ENCODE measurements around the gene WNT7B.

Gene WNT7B

DNA sequence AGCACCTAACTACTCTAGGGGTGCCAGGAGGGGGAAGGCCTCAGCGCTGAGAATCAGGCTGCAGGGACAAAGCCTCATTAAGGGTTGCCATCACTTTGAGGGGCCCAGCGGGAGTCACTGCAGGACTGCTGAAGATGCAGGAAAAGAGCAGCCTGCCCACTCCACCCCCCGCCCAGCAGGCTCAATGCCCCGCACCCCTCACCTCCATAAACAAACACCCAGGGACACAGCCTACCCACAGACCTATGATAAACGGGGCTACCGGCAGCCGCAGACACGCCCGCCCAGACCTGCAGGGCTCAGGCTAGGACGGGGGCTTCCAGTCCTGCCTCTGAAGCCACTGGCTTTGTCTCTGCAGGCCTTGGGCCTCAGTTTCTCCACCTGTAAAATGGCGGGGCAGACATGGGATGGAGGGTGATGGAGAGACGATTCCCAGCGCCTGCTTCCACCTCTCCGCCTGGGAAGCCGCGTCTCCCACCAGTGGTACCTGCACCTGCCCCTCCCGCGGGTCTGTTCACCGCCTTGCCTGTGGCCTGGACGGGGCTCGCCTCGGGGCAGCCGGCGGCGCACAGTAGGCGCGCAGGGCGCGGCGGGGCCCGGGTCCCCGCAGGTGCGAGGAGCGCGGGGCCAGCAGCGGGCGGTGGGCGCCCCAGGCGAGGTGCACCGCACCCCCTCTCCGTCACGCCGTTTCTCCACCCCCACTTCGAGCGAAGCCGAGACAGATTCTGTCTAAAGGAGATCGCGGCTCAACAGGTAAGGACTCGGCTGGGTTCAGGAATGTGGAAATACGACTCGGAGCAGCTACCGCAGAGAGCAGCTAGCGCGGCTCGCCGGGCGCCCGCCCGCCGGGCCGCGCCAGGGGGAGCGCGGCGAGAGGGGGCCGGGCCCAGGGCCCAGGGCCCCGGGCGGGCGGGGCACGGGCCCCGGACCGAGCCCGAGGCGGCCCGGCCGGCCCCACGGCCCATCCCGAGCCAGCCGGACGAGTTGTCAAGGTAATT is 1.5 kb downstream of the WNT7B start:
- in situ Hi-C loops (cut with MboI; ENCODE audit: low sequenced_read_pairs) = no loop called here

DNA sequence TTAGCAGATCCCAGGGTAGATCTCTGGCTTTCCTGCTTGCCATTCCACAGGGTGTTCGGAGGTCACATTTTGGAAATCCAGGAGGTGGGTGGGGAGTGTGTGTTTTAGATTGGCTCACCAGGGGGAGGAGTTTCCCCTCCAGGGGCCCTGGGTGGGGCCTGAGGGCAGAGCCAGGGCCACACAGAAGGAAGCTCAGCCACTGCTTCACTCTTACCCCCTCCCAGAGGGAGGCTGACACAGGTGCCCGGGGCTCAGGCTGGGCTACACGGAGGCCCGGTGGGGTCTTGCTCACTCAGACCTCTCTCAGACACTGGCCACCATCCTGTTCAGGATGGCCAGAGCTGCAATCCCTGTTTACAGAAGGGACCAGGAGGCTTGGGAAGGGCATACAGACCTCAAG is 2.5 kb downstream of the WNT7B start:
- in situ Hi-C loops (cut with MboI; ENCODE audit: low sequenced_read_pairs) = no loop called here

DNA sequence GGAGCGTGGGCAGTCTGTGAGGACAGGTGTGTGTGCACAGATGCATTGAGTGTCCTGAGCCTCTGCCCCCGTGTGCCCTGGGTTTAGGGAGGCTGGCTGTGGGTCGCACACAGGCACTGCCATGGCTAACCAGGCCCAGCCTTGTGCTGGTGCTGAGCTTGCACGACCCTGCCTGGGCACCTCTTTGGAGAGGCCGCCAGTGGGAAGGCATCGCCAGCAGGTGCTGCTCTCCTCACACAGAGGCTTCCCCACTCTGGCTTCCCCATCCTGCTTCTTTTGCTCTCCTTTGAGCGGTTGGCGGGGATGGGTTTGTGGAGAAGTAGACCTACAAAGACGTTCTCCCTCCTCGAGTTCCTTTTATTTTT is 4.1 kb downstream of the WNT7B start:
- in situ Hi-C loops (cut with MboI; ENCODE audit: low sequenced_read_pairs) = no loop called here

DNA sequence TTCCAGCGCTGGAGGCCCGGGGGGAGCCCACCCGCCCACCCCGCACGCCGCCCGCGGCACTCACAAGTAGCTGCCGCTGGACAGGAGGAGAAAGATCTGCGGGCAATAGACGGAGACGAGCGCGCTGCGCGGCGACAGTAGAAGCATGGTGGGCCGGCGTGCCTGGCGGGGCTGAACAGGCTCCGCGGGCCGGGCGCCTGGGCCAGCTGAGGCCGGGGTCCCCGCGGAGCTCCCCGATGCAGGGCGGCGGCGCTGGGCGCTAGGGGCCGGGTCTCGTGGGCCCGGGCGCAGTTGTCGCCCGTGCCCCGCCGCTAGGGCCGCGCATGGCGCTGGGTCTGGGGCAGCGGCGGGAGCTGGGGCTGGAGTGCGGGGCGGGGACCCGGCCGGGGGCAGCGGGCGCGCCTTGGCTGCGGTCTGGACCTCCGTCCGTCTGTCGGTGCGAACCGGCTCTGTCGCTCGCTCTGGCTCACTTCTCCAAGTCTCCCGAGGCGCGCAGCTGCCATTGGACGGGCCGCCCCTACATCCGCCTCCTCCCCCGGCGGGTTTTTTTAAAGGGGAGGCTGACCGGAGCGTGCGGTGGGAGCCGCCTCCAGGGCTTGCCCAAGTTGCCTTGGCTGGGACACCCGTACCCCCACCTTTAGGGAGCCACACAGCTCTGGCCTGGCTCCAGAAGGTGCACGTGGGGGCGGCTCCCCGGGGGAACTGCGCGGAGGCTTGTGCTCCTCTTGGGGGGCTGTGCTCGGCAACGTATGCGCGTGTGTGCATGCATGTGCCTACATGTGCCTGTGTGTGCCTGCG is 4.7 kb downstream of the WNT7B start:
- in situ Hi-C loops (cut with MboI; ENCODE audit: low sequenced_read_pairs) = no loop called here

DNA sequence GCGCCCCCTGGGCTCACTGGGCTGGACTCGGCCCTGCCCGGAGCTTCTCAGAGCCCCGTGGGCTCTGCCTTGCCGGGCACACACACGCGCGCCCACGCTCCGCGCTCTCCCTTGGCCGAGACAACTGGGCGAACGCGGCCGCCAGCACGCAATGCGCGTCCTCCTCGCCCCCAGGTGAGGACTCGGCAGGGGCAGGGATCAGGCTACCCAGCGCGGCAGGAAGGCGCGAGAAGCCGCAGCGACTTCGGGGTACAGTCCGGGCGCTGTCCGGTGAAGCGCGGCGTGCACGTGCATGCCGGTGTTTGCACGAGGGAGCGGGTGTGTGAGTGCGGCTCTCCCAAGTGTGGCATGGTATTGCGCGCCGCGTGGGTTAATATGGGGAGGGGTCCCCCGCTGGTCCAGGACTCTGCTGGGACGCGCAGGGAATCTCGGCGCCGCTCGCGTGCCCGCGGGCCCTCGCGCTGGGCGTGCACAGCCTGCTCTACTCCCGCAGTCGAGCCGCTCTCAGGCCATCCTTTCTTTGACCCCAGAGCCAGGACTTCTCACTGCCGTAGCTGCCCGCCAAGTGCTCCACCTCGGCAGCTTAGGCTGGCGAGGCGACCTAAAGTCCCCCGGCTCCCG is 5.4 kb downstream of the WNT7B start:
- in situ Hi-C loops (cut with MboI; ENCODE audit: low sequenced_read_pairs) = no loop called here

DNA sequence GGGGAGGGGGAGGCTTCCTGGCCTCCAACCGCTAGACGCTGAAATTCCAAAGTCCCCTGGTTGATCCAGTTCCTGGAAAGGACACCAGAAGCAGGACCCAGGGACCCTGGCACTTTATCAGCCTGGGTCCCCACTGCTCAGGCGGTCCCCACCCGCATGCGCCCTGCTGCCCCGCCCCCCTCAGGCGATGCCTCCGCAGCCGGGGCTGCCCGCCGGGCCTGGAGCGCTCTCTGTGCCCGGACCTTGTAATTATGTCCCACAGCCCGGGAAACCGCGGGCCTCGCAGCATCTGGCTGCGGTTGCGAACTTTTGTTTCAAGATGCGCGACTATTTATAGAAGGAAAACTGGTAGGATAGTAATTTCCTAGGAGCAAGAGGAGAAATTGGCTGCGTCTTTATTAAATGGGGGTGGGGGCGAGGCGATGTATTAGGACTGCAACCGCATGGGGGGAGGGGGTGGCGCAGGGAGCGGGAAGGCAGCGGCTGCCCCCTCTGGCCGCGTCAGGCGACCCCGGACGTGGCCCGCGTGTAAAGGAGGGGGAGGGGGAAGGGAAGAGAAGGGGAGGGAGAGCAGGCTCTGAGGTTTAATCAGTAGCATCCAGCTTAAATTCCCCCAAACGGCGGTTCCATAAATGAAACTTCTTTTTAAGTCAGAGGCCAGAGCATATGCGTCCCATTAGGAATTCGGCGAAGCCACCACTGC is 6.1 kb downstream of the WNT7B start:
- in situ Hi-C loops (cut with MboI; ENCODE audit: low sequenced_read_pairs) = no loop called here

DNA sequence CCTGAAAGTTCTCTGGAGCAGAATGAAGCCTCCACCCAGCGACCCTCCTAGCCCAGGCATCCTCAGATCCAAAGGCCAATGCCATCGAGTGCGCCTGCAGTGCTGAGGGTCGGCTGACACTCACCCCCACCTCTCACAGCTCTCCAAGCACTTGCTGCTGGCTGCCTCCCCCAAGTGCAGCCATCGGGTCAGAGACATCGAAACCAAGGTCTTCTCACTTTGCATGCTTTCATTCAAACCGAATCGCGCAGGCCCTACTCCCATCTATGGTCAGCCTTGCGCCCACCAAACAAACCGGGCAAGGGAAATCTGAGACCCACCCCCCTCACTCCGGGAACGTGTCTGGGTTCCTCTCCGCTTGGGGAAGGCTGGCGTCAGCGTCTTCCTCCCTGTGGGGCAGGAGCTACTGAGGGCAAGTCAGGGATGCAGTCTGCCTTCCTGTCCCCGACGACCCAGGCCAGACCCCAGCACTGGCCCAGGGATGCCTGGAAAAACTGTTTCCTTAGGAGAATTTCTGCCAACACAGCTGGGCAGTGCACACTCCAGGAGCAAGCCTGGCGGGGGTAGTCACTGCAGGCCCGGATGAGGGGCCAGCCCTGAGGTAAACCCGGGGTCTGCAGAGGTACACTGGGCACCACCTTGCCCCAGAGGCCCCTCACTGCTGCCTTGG is 7.0 kb downstream of the WNT7B start:
- in situ Hi-C loops (cut with MboI; ENCODE audit: low sequenced_read_pairs) = loop anchor here (10.0 kb wide), 1 partner anchor 315 kb away; no protein-coding TSS in a partner anchor

DNA sequence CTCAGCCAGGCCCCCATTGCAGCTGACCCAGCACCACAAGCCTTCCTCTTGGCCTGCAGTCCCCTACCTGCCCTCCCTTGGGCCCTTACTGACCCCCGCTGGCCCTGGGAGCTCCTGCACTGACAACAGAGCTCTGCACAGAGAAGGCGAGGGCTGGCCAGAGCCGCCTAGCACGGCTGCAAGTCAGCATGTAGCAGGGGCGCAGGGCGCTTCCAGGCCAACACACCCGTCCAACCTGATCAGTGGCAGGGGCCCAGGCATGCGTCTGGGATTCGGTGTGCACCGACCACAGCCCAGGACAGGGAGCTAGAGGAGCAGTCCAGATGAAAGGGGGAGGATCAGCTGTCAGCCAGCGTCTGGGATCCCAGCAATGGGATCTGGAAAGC is 7.6 kb downstream of the WNT7B start:
- in situ Hi-C loops (cut with MboI; ENCODE audit: low sequenced_read_pairs) = loop anchor here (10.0 kb wide), 1 partner anchor 315 kb away; no protein-coding TSS in a partner anchor

DNA sequence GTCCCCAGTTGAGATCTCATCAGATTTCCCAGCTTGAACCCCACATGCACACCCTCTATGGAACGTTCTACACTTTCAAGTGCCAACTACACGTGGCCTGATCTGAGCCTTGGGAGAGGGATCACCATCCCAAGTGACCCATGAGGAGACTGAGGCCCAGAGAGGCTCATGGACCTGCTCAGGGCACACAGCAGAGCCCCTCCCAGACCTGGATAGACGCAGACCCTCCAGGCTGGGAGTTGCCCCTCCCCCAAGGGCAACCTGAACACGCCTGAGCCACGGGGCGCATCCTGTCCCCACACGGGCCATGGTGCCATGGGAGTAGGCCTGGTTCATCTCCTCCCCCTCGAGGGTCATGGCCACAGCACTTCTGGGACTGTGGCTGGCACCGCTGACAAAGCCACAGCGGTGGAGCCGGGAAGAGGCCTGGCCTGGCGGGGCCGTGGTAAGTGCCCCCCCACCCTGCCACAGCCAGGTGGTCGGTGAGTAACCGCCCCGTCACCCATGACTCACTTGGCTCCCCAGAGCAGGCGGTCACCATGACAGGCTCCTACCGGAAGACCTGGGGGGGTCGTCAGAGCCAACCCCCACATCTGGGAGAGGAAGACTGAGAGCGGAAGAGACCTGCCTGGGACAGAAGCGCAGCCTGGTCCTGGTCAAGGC is 8.1 kb downstream of the WNT7B start:
- in situ Hi-C loops (cut with MboI; ENCODE audit: low sequenced_read_pairs) = loop anchor here (10.0 kb wide), 1 partner anchor 314 kb away; no protein-coding TSS in a partner anchor

DNA sequence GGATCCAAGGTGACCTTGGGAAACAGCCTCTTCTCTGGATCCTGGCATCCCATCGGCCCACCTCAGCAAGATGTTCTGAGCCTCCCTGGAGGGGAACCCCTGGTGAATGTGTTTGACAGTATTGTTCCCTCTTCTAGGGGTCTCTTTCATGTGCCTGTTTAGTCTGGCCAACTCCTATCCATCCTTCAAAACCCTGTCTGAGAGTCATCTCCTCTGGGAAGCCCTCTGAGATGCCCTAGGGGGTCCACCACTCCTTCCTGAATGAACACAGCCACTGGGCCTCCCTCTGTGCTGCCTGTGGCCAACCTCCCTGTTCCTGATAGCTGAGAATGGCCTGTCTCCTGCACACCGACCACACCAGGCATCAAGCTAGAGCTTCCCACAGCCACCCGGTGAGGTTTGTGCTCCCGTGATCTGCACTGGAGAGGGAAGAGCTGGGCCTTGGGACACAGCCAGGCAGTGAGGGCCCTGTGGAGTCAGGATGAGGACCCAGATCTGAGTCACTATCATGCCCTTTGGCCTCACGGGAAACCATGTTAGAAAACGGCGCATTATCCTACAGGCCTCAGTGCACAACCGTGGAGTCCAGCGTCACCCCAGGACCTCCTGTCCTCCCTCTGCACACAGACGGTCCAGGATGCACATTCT is 8.8 kb downstream of the WNT7B start:
- in situ Hi-C loops (cut with MboI; ENCODE audit: low sequenced_read_pairs) = loop anchor here (10.0 kb wide), 1 partner anchor 313 kb away; no protein-coding TSS in a partner anchor

DNA sequence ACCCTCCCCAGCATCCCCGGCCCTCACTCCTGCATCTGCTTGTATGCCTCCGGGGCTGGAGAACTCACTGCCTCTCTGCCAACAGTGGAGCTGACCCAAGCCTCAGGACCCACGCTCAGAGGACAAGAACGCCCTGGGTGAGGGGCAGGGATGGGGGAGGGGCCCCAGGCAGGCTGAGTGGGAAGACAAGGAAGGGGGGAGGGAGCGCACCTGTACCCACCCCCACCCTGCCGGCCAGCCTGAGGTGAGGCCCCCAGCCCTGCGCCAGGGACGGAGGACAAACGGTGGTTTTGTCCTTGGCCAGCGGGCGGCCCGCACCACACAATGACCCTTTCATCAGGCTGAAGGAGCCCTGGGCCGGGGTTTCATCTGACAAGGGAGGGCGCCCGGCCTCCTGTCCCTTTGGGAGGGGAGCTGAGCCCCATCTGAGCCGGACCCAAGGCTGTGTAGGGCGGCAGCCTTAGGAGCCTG is 10.0 kb downstream of the WNT7B start:
- in situ Hi-C loops (cut with MboI; ENCODE audit: low sequenced_read_pairs) = loop anchor here (10.0 kb wide), 1 partner anchor 312 kb away; no protein-coding TSS in a partner anchor

DNA sequence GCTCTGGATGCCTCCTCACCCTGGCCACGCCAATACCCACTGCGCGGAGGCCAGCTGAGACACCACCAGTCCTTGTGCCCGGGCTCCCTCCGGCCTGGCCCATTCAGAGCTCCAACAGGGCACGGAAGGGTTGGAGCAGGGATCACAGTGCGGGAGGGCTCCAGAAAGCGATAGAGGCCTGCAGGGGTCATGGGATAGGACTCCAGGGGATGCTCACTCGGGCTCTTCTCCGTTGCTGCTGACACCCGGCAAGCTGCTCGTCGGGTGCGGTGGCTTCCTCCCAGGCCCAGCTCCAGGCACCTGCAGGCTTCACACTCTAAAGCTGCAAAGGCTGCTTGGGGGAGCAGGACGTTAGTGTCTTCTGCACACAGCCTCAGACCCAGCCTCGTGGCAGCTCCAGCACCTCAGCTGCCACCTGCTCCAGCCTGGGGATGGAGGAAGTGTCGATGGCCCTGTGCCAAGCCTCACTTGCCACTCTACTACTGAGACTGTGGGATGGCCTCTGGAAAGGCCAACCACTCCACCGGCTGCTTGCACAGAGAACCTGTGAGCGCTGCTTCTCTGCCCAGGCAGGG is 10.6 kb downstream of the WNT7B start:
- in situ Hi-C loops (cut with MboI; ENCODE audit: low sequenced_read_pairs) = loop anchor here (10.0 kb wide), 1 partner anchor 312 kb away; no protein-coding TSS in a partner anchor

DNA sequence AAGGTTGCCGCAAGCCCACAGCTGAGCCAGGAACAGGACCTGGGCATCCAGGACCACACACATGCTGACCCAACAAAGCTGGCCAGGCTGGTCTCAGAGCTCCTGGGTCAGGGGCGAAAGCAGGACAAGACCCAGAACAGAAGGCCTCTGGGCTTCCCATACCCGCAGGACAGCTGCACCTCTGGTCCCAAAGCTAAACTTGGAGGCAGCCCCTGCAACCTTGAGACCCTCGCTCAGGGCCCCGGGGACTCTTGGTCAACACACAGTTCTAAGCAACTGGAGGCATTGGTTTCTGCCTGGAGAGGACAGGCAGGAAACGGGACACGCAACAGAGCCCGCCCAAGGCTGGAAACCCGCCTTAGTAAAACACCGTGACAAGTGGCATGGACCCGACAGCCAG is 11.4 kb downstream of the WNT7B start:
- in situ Hi-C loops (cut with MboI; ENCODE audit: low sequenced_read_pairs) = loop anchor here (10.0 kb wide), 1 partner anchor 311 kb away; no protein-coding TSS in a partner anchor

DNA sequence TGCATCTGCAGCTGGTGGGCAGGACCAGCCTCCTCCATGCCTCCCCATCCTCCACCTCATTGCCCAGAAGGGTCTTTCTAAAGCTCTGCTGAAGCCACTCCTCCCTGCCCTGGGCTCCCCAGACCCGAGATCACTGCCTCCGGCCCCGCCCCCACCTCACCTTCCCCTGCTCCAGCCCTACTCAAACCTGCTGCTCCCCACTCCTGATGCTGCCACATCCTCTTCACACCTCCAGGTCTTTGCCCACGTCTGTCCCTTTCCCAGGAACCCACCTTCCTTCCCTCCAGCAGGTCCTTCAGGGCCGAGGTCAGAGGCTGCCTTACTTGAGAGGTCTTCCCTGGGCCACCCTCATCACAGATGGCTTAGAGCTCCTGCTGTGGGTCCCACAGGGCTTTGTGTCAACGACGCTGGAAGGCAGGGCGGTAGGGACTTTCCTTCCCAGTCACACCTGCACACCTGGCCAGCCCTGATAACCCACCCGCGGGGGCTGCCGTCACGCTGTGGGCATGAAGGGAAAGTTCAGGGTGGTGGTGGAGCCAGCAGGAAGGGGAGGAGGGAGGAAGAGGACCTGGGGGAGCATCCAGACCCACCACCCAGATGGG is 11.9 kb downstream of the WNT7B start:
- in situ Hi-C loops (cut with MboI; ENCODE audit: low sequenced_read_pairs) = loop anchor here (10.0 kb wide), 1 partner anchor 310 kb away; no protein-coding TSS in a partner anchor

DNA sequence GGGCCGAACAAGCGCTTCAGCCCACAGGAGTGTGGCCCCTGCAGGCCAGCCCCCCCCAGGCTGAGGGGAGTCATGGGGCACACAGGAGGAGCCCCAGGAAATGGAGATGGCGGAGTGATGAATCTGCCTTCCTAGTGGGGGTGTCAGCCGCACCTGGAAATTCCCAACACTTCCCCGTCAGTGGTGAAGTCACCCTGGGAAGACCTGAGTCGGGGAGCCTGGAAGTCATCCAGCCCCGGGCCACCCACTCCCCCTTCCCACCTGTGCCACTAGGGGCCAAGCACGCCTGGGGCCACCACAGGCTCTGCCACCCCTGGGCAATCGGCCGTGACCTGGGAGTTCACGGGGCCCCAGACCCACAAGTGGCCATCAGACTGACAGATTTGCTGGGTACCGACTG is 12.6 kb downstream of the WNT7B start:
- in situ Hi-C loops (cut with MboI; ENCODE audit: low sequenced_read_pairs) = loop anchor here (10.0 kb wide), 1 partner anchor 310 kb away; no protein-coding TSS in a partner anchor

DNA sequence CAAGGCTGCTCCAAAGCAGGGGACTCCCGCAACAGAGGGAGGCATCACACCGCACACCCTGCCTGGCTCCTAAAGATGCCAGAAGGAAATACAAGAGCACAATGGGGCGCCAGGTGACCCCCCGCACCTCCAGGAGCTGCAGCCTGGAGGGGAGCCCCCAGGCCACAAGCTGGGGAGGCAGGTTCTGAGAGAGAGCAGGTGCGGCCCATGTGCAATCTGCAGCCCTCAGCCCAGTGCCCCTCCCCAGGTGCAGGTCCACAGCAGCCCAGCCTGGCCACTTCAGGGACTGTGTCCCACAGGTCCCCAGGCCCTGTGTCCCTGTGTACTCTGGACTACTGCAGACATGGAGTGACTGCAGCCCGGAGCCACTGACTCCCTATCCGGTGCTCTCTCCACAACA is 13.1 kb downstream of the WNT7B start:
- in situ Hi-C loops (cut with MboI; ENCODE audit: low sequenced_read_pairs) = loop anchor here (10.0 kb wide), 1 partner anchor 309 kb away; no protein-coding TSS in a partner anchor

DNA sequence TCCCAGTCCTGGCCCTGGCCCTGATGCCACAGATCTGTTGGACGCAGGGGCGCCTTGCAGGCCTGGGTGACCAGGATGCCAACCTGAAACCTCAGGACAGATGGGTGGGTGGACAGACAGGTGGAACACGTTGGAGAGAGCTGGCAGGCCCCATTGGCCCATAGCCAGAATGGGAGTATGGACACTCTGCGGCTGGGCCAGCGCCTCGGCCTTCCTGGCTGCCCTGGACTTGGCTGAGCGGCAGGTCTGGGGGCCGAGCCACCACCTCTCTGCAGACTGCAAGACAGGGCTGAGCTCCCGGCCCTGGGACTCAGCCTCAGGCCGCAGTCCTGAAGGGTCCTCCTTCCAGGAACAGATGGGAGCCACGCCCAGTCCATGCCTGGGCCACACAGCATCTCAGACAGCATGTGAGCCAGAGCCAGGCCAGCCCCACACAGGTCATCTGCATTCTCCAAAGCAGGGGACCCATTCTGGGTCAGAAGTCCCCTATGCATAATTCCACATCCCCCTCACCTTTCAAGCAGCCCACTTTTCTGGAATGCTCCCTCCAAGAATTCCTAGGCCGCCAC is 14.1 kb downstream of the WNT7B start:
- in situ Hi-C loops (cut with MboI; ENCODE audit: low sequenced_read_pairs) = loop anchor here (10.0 kb wide), 1 partner anchor 308 kb away; no protein-coding TSS in a partner anchor

Data from HL-60/S4 (cell line).